HG02870 (cell line): ENCODE data around the gene BIRC7.

Experiments used
- ATAC-seq: cut with Tn5 transposase; IDR thresholded peaks from one replicate; pipeline ENCODE4 v1.9.1; 2021; ENCODE audit warnings: mild to moderate bottlenecking, moderate library complexity; ENCODE audit not compliant: unreplicated experiment

BIRC7 gene, protein sequence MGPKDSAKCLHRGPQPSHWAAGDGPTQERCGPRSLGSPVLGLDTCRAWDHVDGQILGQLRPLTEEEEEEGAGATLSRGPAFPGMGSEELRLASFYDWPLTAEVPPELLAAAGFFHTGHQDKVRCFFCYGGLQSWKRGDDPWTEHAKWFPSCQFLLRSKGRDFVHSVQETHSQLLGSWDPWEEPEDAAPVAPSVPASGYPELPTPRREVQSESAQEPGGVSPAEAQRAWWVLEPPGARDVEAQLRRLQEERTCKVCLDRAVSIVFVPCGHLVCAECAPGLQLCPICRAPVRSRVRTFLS

DNA sequence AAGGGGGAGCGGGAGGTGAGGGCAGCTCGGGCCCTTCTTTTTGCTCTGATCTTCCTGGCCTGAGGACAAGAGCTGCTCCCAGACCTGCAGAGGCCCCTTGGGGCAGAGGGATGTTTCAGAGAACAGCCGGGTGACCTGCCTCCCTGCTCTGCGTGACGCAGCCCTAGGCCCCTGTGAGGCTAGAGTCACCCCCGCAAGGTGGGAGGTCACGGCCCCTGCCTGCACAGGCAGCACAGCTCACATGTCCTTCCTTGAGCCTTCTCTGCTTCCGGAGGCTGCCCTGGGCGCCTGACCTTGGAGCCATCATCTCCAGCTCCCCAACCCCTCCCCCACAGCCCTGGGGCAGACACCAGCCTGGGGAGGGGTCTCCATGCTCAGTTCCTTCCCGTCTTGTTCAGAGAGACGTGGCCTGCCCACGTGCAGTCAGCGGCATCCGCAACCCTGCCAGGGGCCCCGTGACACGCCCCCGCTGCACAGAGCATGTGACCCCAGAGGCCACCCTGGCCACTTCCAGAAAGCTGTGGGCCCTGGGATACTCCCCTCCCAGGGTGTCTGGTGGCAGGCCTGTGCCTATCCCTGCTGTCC is at the start of gene BIRC7:
Gene BIRC7 (plus strand): TSS at position 507 of the 585 bp plus-strand sequence. CDS start 192 bp downstream, outside the sequence.
- ATAC-seq = no peak

DNA sequence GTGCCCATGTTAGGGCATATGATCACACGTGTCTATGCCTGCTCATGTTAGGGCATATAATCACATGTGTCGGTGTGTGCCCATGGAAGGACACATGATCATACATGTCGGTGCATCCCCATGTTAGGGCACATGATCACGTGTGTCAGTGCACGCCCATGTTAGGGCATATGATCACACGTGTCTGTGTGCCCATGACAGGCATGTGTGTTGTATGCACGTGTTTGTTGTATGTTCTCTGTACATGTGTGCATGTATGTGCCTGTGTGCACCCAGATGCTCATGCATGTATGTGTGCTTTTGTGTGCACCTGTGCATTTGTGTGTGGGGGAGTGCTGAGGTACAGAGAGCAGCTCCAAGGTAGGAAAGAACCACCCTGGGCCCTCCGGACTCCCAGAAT is 49.6 kb upstream of the BIRC7 start:
- ATAC-seq = no peak

DNA sequence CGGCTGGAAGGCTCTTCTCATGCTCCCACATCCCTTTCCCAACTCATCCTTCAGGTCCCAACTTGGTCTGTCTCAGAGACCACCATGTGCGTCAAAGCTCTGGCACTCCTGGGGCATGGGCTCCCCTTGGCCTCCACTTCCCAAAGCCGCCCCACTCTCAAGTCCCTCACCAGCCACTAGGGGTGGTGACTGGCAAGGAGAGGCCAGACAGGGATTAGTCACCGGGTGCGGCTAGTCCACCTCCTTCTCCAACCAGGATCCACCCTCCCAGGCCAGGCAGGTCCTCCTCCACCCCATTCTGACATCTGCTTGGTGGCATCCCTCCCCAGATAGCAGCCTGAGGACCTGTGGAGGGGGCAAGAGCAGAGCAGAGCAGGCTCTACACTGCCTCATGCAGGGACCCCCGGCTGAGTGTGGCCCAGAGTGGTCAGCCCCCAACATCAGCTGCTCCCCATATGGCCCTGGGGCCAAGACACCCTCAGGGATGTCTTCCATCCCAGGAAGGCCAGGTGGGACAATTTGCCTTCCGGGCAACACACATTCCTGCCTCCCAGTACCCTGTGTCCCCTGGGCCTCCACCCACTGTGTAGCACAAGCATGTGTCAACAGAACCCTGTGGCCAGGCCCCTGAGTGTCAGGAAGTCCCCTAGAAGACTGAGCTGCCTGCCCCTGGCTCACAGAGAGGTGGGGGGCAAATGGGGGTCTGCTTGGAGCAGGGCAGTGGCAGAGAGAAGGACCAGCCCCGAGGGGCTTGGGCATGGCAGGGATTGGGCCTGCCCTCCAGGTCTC is 49.0 kb upstream of the BIRC7 start:
- ATAC-seq = no peak

DNA sequence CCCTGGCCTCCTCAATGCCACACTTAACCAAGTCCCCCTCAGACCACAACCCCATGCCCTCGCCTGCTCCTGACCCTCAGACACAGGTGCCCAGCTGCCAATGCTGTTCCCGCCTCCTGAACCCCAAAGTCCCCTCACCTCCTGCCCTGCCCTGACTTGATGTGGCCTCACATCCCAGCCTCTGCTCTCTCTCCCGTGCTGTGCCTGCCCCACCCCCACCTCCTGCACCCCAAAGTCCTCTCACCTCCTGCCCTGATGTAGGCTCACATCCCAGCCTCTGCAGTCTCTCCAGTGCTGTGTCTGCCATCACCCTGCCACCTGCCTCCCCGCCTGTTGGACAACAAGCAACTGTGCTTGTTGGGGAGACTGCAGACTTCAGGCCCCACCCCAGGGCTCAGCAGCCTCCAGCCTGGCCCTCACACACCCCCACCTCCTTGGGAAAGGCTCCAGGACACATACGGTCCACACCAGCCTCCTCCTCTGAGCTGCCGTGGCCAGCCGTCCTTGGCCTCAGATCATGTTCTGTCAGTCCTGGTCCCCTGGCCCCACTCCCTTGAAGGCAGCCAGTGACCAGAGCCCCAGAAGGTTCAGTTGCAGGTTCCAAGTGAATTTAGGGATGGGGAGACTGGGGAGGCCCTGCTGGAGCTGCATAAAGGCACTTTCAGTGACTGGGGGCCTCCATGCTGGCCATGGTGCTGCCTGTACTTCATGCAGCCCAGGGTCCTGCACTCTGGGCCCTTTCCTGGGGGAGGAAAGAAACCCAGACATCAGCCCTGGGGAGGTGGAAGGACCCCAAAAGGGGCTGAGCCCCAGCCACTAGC is 48.2 kb upstream of the BIRC7 start:
- ATAC-seq = no peak

DNA sequence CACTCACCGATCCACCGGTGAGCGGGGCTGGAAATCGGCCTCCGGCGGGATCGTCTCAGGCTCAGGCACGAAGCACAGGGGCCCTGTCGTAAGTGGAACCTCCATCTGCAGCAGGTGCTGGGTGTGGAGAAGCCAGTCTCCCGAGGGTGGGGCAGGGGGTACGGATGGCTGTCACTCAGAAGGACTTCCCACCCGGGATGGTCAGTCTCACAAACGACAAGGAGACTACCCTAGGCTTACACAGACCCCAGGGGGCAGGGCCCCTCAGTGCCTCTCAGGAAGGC is 47.6 kb upstream of the BIRC7 start:
- no peak for ATAC-seq

DNA sequence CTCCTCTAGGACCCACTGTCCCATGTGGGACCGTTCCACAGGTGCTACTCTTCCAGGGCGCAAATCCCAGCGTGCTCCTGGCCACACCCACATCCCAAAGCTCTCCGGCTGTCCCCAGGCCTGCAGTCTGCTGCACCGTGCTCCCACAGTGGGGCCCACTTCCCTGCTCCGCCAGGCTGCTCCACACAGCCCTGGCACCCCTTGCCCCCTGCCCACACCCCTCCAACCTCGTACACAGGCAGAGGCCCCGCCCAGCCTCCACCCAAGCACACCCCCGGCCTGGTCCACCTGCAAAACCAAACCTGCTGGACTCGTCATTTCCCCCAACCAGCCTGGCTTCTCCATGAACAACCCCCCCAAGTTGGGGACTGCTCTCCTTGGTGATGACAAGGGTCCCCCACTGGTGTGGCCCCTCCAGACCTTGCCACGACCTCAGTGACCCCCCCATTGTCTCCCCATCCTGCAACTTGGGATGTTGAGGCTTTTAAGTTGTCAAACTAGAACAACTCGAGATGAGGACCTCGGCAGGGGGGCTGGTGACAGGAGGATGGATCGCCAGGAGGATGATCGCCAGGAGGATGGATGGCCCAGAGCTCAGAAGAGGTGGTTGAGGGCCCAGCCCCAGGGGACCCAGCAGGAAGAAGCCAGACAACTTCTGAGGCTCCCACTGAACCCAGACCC is 46.9 kb upstream of the BIRC7 start:
- ATAC-seq = no peak

DNA sequence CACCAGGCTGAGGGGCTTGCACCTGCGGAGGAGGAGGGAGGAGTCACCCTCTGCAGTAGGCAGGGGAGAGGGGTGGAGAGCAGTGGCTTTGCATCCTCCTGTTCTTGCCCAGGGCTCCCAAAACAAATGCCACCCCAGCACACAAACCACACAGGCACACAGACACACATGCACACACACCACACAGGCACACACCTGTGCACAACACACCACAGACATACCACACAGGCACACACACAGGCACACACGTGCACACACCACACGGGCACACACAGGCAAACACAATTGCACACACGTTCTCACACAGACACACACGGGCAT is 46.4 kb upstream of the BIRC7 start:
- no peak for ATAC-seq

DNA sequence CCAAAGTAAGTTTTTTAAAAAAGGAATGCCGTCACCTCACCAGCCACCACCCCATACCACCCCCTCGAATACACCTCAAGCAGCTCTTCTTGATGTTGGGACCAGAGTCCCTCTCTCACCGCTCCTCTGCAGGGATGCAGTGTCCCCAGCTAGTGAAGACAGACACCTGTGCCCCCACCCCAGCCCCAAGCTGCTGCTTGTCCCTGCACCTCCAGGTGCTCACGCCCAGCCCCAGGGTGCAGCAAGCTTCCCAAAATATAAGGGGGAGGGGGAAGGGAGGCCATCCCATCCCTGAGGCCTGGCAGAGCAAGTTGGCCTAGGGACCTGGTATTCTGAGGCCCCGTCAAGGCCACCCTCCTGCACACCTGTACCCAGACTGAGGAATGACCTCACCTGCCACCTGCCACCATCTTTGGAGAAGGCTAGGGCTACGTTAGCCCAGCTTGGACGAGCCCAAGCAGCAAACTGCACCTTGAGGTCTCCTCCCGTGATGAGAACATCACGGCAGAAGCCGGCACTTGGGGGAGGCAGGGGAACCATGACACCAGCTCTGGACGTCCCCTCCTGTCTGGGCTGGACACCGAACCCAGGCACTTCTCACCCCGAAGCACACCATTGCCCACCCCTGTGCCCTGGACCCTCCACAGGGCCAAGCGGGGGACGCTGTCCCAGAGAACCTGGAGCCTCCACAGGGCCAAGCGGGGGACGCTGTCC is 45.7 kb upstream of the BIRC7 start:
- ATAC-seq = no peak

DNA sequence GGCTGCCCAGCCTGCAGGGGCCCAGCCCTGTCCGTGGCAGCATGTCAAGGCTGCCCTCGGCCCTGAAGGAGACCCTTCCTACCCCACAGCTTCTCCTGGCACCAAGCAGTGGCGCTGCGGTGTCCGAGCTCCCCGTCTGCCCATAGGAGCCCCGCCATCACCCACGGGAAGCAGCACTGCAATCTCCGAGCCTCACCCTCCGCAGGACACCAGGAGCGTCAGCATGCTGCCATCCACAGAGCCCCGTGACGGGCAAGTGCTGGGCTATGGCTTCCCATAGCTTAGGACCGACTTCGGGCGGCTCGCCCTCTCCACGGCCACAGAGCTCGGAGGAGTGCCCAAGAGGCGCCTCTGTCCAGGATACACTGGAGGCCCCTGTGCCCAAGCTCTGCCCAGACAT is 44.9 kb upstream of the BIRC7 start:
- ATAC-seq = no peak

DNA sequence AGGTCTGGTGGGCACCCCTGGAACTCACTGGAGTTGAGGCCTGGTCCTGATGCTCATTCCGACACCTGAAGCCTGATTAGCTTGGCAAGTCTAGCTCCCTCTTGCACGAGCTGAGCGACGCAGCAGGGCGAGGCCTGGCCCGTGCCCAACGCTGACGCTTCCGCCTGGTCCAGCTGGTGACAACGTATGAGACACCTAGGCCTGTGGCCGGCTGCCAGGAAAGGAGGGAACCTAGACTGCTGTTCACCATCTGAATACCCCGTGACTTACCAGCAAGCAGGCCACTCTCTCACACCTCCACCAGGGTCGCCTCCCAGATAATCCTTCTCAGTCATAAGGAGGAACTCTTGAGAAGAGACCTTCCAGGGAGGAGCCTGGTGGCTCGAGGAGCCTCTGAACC is 44.3 kb upstream of the BIRC7 start:
- no peak for ATAC-seq

DNA sequence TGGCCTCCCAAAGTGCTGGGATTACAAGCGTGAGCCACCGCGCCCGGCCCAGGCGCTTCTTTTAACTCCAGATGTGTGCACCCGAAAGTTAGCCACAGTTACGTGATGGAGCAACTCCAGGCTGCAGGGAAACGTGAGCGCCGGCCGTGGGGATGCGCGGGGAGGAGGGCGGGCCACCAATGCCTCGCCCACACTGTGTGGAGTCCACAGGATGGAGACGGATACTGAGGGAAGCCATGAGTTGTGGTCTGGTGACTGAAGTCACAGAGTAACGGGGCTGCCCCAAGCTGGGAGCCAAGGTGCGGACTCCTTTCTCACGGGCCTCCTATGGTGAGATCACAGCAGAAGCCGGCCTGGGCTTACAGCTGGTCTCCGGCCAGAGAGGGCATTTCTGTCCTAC is 43.0 kb upstream of the BIRC7 start:
- no peak for ATAC-seq

DNA sequence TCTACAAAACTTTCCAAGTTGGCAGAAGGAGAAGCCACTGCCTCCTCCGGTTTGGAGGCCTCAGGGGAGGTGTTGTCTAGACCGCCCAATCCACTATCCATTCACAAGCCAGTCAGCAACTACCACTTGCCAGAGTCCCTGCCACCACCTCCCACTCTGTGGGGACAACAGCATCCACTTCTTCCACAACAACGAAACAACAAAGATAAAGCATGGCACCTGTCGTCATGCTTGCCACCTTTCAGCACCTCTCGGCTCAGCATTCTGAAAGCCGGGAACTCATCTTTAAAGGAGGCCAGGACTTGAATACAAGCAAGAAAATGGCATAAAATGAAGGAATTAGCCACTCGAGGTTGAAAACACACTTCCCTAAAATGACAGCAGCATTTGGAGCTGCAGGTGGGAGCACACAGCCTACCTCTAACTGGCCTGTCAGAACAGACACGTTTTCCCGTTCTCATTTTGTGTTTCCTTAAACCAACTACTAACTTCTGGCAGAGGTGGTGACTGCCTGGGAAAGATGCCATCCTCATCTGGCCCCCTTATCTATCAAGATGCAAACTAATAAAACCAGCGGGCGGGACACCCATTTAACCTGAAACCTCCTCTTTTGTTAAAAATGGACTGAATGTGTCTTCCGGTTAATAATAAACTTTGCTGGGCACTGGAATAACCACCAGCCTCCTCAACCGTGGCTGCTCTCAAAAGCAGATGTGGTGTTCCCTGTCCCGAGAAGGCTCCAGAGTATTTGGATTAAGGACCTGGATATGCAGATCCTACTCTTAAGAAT is 41.5 kb upstream of the BIRC7 start:
- ATAC-seq = no peak

DNA sequence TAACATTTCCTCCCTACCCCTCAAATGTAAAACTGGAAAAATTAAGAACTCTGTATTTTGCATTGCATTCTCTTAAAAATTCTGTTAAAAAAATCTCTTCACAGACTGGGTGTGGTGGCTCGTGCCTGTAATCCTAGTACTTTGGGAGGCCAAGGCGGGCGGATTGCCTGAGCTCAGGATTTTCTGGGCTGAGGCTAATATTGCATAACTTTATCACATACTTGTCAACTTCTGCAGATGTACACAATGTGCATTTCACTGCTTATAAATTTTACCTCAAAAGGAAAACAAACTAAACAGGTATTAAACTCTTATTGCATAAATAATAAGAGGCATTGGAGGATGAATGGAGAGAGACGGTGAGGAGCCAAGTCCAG is 40.9 kb upstream of the BIRC7 start:
- ATAC-seq = no peak

DNA sequence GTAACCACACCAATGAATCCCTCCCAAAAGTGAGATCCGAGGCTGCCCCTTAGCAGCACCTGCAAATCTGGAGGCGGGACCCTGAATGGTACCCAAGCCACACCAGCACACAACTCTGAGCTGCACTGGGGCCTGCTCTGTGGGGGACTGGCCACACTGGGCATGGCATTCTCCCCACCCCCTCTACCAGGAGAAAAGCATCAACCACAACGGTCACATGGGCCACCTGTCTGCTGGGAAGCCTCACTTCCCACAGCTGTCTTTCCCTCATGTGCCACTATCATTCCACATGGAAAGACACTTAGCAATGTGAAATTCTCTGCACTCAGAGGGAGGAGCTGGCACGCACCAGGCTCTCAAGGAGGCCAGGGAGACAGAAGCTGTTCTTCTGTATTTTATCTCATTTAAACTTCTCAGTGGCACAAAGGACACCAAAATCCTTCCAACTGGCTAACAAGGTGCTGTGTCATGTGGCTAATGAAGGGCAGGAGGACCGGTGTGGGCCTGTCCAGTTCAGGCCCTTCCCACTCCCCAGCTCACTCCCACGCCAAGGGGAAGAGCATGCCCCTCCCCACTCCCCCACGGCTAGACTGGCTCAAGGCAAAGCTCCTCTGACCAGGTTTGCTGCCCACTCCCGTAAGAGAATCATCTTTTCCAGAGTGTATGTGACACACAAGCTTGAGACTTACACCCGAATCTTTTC is 38.8 kb upstream of the BIRC7 start:
- no peak for ATAC-seq

DNA sequence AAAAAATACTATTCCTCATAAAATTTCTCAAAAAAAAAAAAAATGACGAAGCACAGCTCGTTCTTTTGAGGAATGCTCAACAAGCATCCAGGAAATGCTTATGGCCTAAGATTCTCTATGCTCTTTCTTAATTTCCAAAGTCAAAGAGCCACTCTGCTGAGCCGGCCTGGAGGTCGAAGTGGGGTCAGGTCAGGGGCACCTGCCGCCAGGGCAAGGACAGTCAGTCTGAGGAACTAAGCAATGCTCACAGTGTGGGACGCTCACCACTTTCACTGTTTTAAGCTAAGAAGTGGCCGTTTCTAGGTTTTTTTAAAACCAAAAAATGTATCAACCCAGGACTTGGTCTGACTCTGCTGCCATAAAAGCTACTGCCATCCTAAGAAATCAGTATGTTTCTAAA is 37.1 kb upstream of the BIRC7 start:
- no peak for ATAC-seq

DNA sequence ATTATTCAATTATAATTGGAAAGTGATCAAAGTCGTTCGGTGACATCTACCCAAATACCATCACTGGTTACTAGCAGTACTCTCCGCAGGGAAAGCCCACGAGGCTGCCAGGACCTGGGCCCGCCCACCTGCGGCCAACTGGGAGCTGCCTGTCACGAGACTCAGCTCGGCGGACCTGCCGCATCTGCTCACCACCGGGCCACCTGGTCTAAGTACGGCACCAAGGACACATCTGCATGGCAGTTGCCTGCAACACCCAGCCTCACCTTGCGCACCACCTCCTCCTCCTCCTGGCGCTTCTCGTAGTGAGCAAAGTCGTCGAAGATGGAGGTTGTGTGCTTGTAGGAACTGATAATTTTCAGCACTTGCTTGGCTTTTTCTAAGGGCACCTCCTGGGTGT is 33.7 kb upstream of the BIRC7 start:
- ATAC-seq = no peak

DNA sequence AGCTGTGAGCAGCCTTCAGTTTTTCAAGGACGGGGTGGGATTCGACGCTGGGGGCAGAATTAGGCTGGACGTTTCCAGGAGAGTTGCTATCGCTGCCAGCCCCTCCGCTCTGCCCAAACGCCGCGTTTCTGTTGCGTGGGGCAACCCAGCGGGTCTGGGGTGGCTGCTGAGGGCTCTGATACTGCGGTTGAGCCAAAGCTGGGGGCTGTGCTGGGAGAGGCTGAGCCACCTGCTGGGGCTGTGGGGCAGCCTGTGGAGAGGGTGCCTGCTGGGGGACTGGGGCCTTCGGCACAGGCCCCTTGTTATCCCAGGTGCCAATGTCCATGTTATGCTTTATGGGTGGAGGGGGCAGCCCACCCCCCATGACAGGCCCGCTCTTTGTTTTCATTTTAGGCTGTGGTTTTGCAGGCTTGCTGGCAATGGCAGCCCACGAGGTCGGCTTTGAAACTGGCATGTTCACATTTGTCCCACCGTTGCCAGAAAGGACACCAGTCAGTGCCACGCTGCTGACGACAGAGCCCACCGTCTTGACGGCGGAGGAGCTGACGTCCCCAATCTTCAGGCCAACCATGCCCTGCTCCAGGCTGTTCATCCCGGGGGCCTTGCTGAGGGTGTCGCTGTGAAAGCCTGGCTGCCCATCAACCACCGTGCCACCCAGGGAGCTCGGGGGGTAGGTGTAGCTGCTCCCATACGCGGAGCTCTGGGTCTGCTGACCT is 32.7 kb upstream of the BIRC7 start:
- no peak for ATAC-seq

DNA sequence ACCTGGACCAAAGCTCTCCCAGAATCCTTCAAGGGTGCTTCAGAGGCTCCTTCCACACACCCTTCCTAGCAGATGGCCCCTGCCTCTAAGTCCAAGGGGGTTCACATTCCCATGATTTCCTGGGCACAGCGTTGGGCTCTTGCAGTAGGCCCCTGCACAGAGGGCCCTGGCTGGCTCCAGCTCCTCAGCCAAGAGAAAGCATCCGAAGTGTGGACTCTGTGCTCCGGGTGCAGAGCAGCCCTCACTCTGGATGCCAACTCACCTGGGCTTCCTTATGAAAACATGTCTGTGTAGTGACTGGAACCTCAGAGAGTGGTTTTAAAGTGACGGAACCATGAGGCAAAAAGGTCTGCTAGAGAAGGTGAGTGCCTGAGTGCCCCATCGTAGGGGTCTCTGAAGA is 31.3 kb upstream of the BIRC7 start:
- no peak for ATAC-seq

DNA sequence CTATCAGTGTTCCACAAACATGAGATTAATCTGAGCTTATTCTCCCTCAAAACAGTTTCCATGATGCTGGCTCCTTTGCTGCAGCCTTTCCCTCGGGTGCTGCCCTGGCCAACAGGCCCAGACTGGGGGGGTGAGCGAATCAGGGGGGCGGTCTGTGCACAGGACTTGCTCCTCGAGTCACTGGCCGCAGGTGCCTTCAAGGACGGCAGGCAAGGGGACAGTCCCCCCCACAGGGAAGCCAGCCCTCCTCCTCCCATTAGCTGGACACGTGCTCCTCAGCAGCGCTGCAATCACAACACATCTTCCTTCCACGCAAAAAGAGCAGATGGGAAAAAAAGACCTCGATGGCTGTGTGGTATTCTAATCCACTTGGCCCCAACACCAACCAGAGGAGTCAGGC is 29.8 kb upstream of the BIRC7 start:
- no peak for ATAC-seq
